ELF-1 (cell line): Measurements from ENCODE around the gene CDH11.

Experiments
- DNase-seq: peaks from one replicate; pipeline ENCODE4 v3.0.0-alpha.2; 2016; ENCODE audit warnings: low read depth, low spot score

Gene CDH11

GRCh38 chr16:64981568-64982281 is 140.1 kb downstream of the CDH11 start:
- DNase-seq, result no peak

GRCh38 chr16:64977206-64977920 is 144.5 kb downstream of the CDH11 start:
- DNase-seq, result no peak

GRCh38 chr16:64975821-64976220 is 146.0 kb downstream of the CDH11 start:
- no peak for DNase-seq

- no peak for DNase-seq
Measured at GRCh38 chr16:64974381-64974780, 147.5 kb downstream of the CDH11 start.

- DNase-seq, result no peak
Measured at GRCh38 chr16:64973171-64973570, 148.7 kb downstream of the CDH11 start.

- DNase-seq, result no peak
Measured at GRCh38 chr16:64971171-64971570, 150.7 kb downstream of the CDH11 start.

- no peak for DNase-seq
Measured at GRCh38 chr16:64969221-64969620, 152.6 kb downstream of the CDH11 start.

- DNase-seq, result no peak
Measured at GRCh38 chr16:64968539-64968938, 153.3 kb downstream of the CDH11 start.

GRCh38 chr16:64964126-64964540 is 157.7 kb downstream of the CDH11 start:
- no peak for DNase-seq

GRCh38 chr16:64962786-64963185 is 159.1 kb downstream of the CDH11 start:
- no peak for DNase-seq

GRCh38 chr16:64957246-64957645 is 164.6 kb downstream of the CDH11 start:
- DNase-seq, result no peak

GRCh38 chr16:64952177-64952576 is 169.7 kb downstream of the CDH11 start:
- no peak for DNase-seq

GRCh38 chr16:64951193-64951592 is 170.7 kb downstream of the CDH11 start:
- DNase-seq, result no peak

GRCh38 chr16:64950731-64951130 is 171.1 kb downstream of the CDH11 start:
- no peak for DNase-seq

GRCh38 chr16:64950262-64950661 is 171.6 kb downstream of the CDH11 start:
- no peak for DNase-seq

- no peak for DNase-seq
Measured at GRCh38 chr16:64948056-64948455, 173.8 kb downstream of the CDH11 start.

GRCh38 chr16:64947651-64948050 is 174.2 kb downstream of the CDH11 start:
- no peak for DNase-seq

GRCh38 chr16:64933885-64934284 is 188.0 kb downstream of the CDH11 start:
- DNase-seq, result no peak

- no peak for DNase-seq
Measured at GRCh38 chr16:64926476-64926875, 195.4 kb downstream of the CDH11 start.

- no peak for DNase-seq
Measured at GRCh38 chr16:64925166-64925565, 196.7 kb downstream of the CDH11 start.

- no peak for DNase-seq
Measured at GRCh38 chr16:64924086-64924485, 197.8 kb downstream of the CDH11 start.

GRCh38 chr16:64919929-64920607 is 201.8 kb downstream of the CDH11 start:
- DNase-seq, result no peak

GRCh38 chr16:64919141-64919540 is 202.7 kb downstream of the CDH11 start:
- no peak for DNase-seq
